Brain microvascular endothelial cell (primary cell): ENCODE results near the gene CYP2W1.

Source experiments
- DNase-seq: peaks from one replicate; pipeline ENCODE4 v3.0.0-alpha.2; 2020
- H3K27ac ChIP-seq: fragments of 250-450 bp; sonication (Bioruptor Pico); 2 replicates; pipeline ENCODE4 v1.5.1; 2020; ENCODE audit warnings: mild to moderate bottlenecking, moderate library complexity
- H3K27me3 ChIP-seq: fragments of 250-450 bp; sonication (Bioruptor Pico); replicated peaks from 2 replicates; pipeline ENCODE4 v1.5.1; 2020; ENCODE audit warnings: mild to moderate bottlenecking
- H3K36me3 ChIP-seq: fragments of 250-450 bp; sonication (Bioruptor Pico); replicated peaks from 2 replicates; pipeline ENCODE4 v1.5.1; 2020; ENCODE audit warnings: mild to moderate bottlenecking
- H3K4me3 ChIP-seq: 2 replicates; pipeline ENCODE4 v1.5.1; 2011; ENCODE audit warnings: low read depth, mild to moderate bottlenecking, control low read depth, low read length, moderate library complexity
- CTCF ChIP-seq: IDR thresholded peaks from 2 replicates; pipeline ENCODE4 v1.5.1; 2011; ENCODE audit warnings: low read depth, mild to moderate bottlenecking, moderate library complexity, low read length, control low read depth, inconsistent platforms; ENCODE audit errors: missing control alignments
- in situ Hi-C: cut with HindIII; loops from 2 replicates; pipeline ENCODE4 v1.10.0; 2017; ENCODE audit warnings: low sequenced_read_pairs, low pct_ligation_motif_present

CYP2W1 gene

GRCh38 chr7:1028775-1029636, 46.0 kb downstream of the CYP2W1 start:
- H3K36me3 ChIP-seq, result no peaks in the 10 kb centered on the region
- H3K27ac ChIP-seq, result peak overlapping the region; percentile 67
- in situ Hi-C loops, result no loop called here
- no peak for TF ChIP-seq CTCF
- H3K27me3 ChIP-seq, result no peaks in the 10 kb centered on the region
- H3K4me3 ChIP-seq, result peak overlapping the region; percentile 41
- DNase-seq, result peak; percentile 94

- no peaks in the 10 kb centered on the region for H3K27me3 ChIP-seq
Measured at GRCh38 chr7:1029637-1030443, 46.9 kb downstream of the CYP2W1 start.

GRCh38 chr7:1030444-1031070, 47.6 kb downstream of the CYP2W1 start:
- no peak overlapping the region for H3K27ac ChIP-seq
- H3K27me3 ChIP-seq, result no peaks in the 10 kb centered on the region
- no peak for TF ChIP-seq CTCF
- no peaks in the 10 kb centered on the region for H3K36me3 ChIP-seq
- no peak overlapping the region for H3K4me3 ChIP-seq
- no peak for DNase-seq
- in situ Hi-C loops, result no loop called here

More at GRCh38 chr7:1029637-1030443, 46.9 kb downstream of the CYP2W1 start:
- H3K36me3 ChIP-seq, result no peaks in the 10 kb centered on the region
- no peak for TF ChIP-seq CTCF
- DNase-seq, result no peak
- in situ Hi-C loops, result no loop called here
- no peak overlapping the region for H3K4me3 ChIP-seq
- H3K27ac ChIP-seq, result no peak overlapping the region

- DNase-seq, result no peak
- Histone ChIP-seq H3K36me3 (no peaks in the 10 kb centered on the region), H3K27ac (no peak overlapping the region), H3K27me3 (no peaks in the 10 kb centered on the region), H3K4me3 (no peak overlapping the region)
- TF ChIP-seq CTCF, result no peak
- in situ Hi-C loops, result no loop called here
Measured at GRCh38 chr7:1031716-1032455, 48.9 kb downstream of the CYP2W1 start.

- no peak for DNase-seq
- Histone ChIP-seq H3K36me3 (no peaks in the 10 kb centered on the region), H3K27ac (no peak overlapping the region), H3K4me3 (no peak overlapping the region), H3K27me3 (no peaks in the 10 kb centered on the region)
- no peak for TF ChIP-seq CTCF
- in situ Hi-C loops, result no loop called here
Measured at GRCh38 chr7:1032536-1033181, 49.7 kb downstream of the CYP2W1 start.
